H9 (cell line): Measurements from ENCODE around the gene TRPV5. TPM values are rescaled to one million over a fixed set of nuclear protein-coding genes. Genes with fewer than 3 reads are reported as not detected.

Experiments
- DNase-seq: peaks from one replicate; pipeline ENCODE4 v3.0.0-alpha.2; 2017
- H2AFZ ChIP-seq: one replicate; pipeline ENCODE4 v1.6.1; 2013; ENCODE audit warnings: mild to moderate bottlenecking, low read length, control low read depth, moderate library complexity
- H2AK5ac ChIP-seq: 2 replicates; pipeline ENCODE4 v1.6.1; 2013; ENCODE audit warnings: low read length, control low read depth, mixed read lengths; ENCODE audit not compliant: insufficient read length
- H2BK120ac ChIP-seq: one replicate; pipeline ENCODE4 v1.6.1; 2013; ENCODE audit warnings: low read depth, mild to moderate bottlenecking, low read length, control low read depth, inconsistent platforms; ENCODE audit not compliant: poor library complexity, severe bottlenecking
- H2BK12ac ChIP-seq: 2 replicates; pipeline ENCODE4 v1.6.1; 2013; ENCODE audit warnings: low read length, control low read depth, mixed read lengths, low read depth; ENCODE audit not compliant: insufficient read length
- H2BK15ac ChIP-seq: 2 replicates; pipeline ENCODE4 v1.6.1; 2013; ENCODE audit warnings: low read depth, low read length, control low read depth
- H2BK20ac ChIP-seq: one replicate; pipeline ENCODE4 v1.6.1; 2013; ENCODE audit warnings: low read depth, mild to moderate bottlenecking, low read length, control low read depth, inconsistent platforms; ENCODE audit not compliant: poor library complexity, severe bottlenecking
- H2BK5ac ChIP-seq: 2 replicates; pipeline ENCODE4 v1.6.1; 2013; ENCODE audit warnings: low read length, control low read depth, mixed read lengths; ENCODE audit not compliant: insufficient read length
- H3K14ac ChIP-seq: 2 replicates; pipeline ENCODE4 v1.6.1; 2013; ENCODE audit warnings: low read length, control low read depth; ENCODE audit not compliant: insufficient read depth
- H3K18ac ChIP-seq: 2 replicates; pipeline ENCODE4 v1.6.1; 2013; ENCODE audit warnings: low read depth, mild to moderate bottlenecking, mixed read lengths, low read length, control low read depth; ENCODE audit not compliant: insufficient read length
- H3K23ac ChIP-seq: 2 replicates; pipeline ENCODE4 v1.6.1; 2013; ENCODE audit warnings: low read length, control low read depth, mixed read lengths, low read depth; ENCODE audit not compliant: insufficient read length
- H3K23me2 ChIP-seq: 2 replicates; pipeline ENCODE4 v1.6.1; 2013; ENCODE audit warnings: low read depth, mild to moderate bottlenecking, mixed read lengths, low read length, control low read depth; ENCODE audit not compliant: insufficient read length, poor library complexity, severe bottlenecking
- H3K27ac ChIP-seq: 2 replicates; pipeline ENCODE4 v1.5.1; 2013; ENCODE audit warnings: low read length, control low read depth, mixed read lengths, low read depth; ENCODE audit not compliant: insufficient read length
- H3K27me3 ChIP-seq: 2 replicates; pipeline ENCODE4 v1.6.1; 2013; ENCODE audit warnings: low read length, control low read depth, inconsistent platforms; ENCODE audit not compliant: insufficient read depth
- H3K4ac ChIP-seq: 2 replicates; pipeline ENCODE4 v1.6.1; 2013; ENCODE audit warnings: low read depth, mild to moderate bottlenecking, control low read depth, inconsistent platforms, low read length, moderate library complexity
- H3K4me1 ChIP-seq: 2 replicates; pipeline ENCODE4 v1.6.1; 2013; ENCODE audit warnings: low read length, control low read depth, inconsistent platforms; ENCODE audit not compliant: insufficient read depth
- H3K4me2 ChIP-seq: 2 replicates; pipeline ENCODE4 v1.6.1; 2013; ENCODE audit warnings: low read length, control low read depth, mixed read lengths; ENCODE audit not compliant: insufficient read length, insufficient read depth
- H3K56ac ChIP-seq: 2 replicates; pipeline ENCODE4 v1.6.1; 2013; ENCODE audit warnings: low read depth, mild to moderate bottlenecking, mixed read lengths, low read length, control low read depth; ENCODE audit not compliant: insufficient read length
- H3K79me1 ChIP-seq: 2 replicates; pipeline ENCODE4 v1.6.1; 2013; ENCODE audit warnings: low read depth, mild to moderate bottlenecking, moderate library complexity, low read length, control low read depth, inconsistent platforms; ENCODE audit not compliant: insufficient read depth, poor library complexity, severe bottlenecking
- H3K79me2 ChIP-seq: 2 replicates; pipeline ENCODE4 v1.6.1; 2013; ENCODE audit warnings: low read length, control low read depth, inconsistent platforms; ENCODE audit not compliant: insufficient read depth
- H3K9ac ChIP-seq: 2 replicates; pipeline ENCODE4 v1.6.1; 2013; ENCODE audit warnings: low read length, control low read depth, mixed read lengths; ENCODE audit not compliant: insufficient read length; ENCODE audit errors: extremely low read depth
- H3K9me3 ChIP-seq: one replicate; pipeline ENCODE4 v1.6.1; 2013; ENCODE audit warnings: low read depth, low read length, inconsistent platforms; ENCODE audit not compliant: control insufficient read depth
- H3T11ph ChIP-seq: one replicate; pipeline ENCODE4 v1.6.1; 2013; ENCODE audit warnings: mild to moderate bottlenecking, low read length, control low read depth, inconsistent platforms
- H4K20me1 ChIP-seq: one replicate; pipeline ENCODE4 v1.6.1; 2013; ENCODE audit not compliant: control insufficient read depth, insufficient read length, insufficient read depth
- H4K5ac ChIP-seq: 2 replicates; pipeline ENCODE4 v1.6.1; 2013; ENCODE audit warnings: low read depth, mild to moderate bottlenecking, mixed read lengths, low read length, control low read depth; ENCODE audit not compliant: insufficient read length
- H4K8ac ChIP-seq: replicated peaks from 2 replicates; pipeline ENCODE4 v1.6.1; 2013; ENCODE audit warnings: low read length, control low read depth, mixed read lengths, low read depth; ENCODE audit not compliant: insufficient read length
- H4K91ac ChIP-seq: 2 replicates; pipeline ENCODE4 v1.6.1; 2013; ENCODE audit warnings: low read depth, mild to moderate bottlenecking, moderate library complexity, mixed read lengths, low read length, control low read depth; ENCODE audit not compliant: insufficient read length
- H3K27ac Mint-ChIP-seq, 3 experiments: 2 replicates in 2 of 3; 3 replicates in 1 of 3; pipeline ENCODE4 v1.8.0; 2020 to 2021; ENCODE audit warnings: mixed read lengths in 3 of 3, mild to moderate bottlenecking in 1 of 3, moderate library complexity in 1 of 3
- H3K27me3 Mint-ChIP-seq: 2 replicates; pipeline ENCODE4 v1.8.0; 2021; ENCODE audit warnings: low read depth, mild to moderate bottlenecking, moderate library complexity, mixed read lengths
- H3K36me3 Mint-ChIP-seq, 3 experiments: 2 replicates in 2 of 3; 3 replicates in 1 of 3; pipeline ENCODE4 v1.8.0; 2020 to 2021; ENCODE audit warnings: low read depth in 3 of 3, mixed read lengths in 3 of 3; ENCODE audit not compliant: insufficient read depth in 1 of 3
- H3K4me1 Mint-ChIP-seq, 2 experiments: 2 replicates each; pipeline ENCODE4 v1.8.0; 2020; ENCODE audit warnings: mixed read lengths in 2 of 2
- H3K4me3 Mint-ChIP-seq, 2 experiments: 2 replicates in 1 of 2; 3 replicates in 1 of 2; pipeline ENCODE4 v1.8.0; 2020 to 2021; ENCODE audit warnings: mild to moderate bottlenecking in 2 of 2, mixed read lengths in 2 of 2, moderate library complexity in 1 of 2
- H3K9me3 Mint-ChIP-seq, 2 experiments: 2 replicates in 1 of 2; 3 replicates in 1 of 2; pipeline ENCODE4 v1.8.0; 2020; ENCODE audit warnings: mild to moderate bottlenecking in 2 of 2, mixed read lengths in 2 of 2, moderate library complexity in 1 of 2
- WGBS: extraction: QIAGEN DNeasy Blood & Tissue Kit; methylation state at CpG from one replicate; pipeline ENCODE4 v1.1.7; 2013; ENCODE audit warnings: missing lambda C conversion rate, low lambda C conversion rate, mixed read lengths; ENCODE audit not compliant: insufficient read length; ENCODE audit errors: extremely low coverage; 5-methylcytosine and 5-hydroxymethylcytosine counted together
- total RNA-seq: library from RNA; stranded (reverse); gene quantifications from 2 replicates; pipeline ENCODE4 v1.2.1, GENCODE V29; 2021
- TF ChIP-seq, protein P1 (sequence below): fragments of 200-600 bp; sonication (generic); conservative IDR thresholded peaks from 3 replicates; pipeline ENCODE4 v1.8.0; 2021; ENCODE audit warnings: antibody characterized with exemption, mild to moderate bottlenecking

TRPV5 gene
- total RNA-seq, 1 experiment from 2014 or later, result not detected

DNA sequence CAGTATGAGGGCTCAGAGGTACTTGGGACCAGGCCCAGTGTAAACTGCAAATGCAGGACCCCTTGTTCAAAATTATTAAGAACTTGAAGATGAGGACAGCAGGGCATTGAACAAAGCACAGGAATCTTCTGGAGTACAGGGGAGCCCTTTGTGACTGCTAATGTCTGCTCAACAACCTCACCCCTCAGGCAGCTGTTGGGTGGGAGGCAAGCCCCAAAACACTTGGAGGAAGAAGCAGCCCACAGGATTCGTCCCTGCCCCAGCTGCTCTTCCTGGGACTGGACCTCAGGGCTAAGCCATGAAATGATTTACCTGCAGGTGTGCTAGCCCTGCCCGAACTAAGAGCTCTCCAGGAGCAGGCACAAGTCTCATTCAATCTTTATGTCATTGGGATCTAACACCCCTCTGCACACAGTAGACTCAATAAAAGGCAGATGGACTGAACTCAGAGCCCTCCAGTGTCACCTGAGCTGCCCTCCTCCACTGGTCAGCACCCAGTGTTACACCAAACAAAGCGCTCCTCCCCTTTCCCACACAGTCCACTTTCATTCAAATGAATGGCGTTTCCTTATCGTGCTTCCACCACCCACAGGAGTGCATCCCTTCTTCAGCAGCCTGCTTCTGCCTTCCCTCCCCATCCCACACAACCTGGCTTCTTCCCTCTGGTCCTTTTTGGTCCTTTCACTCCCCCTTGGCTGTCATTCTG is 1.0 kb downstream of the TRPV5 start:
- no peak overlapping the region for H4K8ac ChIP-seq
- no peaks in the 10 kb centered on the region; a peak in 1 of 7 replicates for H3K36me3 Mint-ChIP-seq
- no peak overlapping the region for H3K9ac ChIP-seq
- H3K4me3 Mint-ChIP-seq, result no peak overlapping the region
- no peak overlapping the region for H2BK20ac ChIP-seq
- H3K9me3 ChIP-seq, result no peaks in the 10 kb centered on the region
- no peaks in the 10 kb centered on the region for H4K20me1 ChIP-seq
- H3K23me2 ChIP-seq, result no peaks in the 10 kb centered on the region
- H3K27ac Mint-ChIP-seq, result peak overlapping the region in 1 of 3 experiments; percentile 36; a peak in 1 of 7 replicates
- H3K4me1 Mint-ChIP-seq, result peaks cover 9 to 11% of the 10 kb centered on the region in 2 experiments
- H3K79me2 ChIP-seq, result no peaks in the 10 kb centered on the region
- no peak overlapping the region for H2BK12ac ChIP-seq
- H3K56ac ChIP-seq, result no peak overlapping the region
- peaks cover 18% of the 10 kb centered on the region for H3K27me3 Mint-ChIP-seq
- DNase-seq, result no peak
- H3K18ac ChIP-seq, result no peak overlapping the region
- no peak overlapping the region for H3K23ac ChIP-seq
- H4K5ac ChIP-seq, result no peak overlapping the region
- no peak overlapping the region for H2AFZ ChIP-seq
- no peak overlapping the region for H2AK5ac ChIP-seq
- no peak overlapping the region for H3T11ph ChIP-seq
- TF ChIP-seq, protein P1, sequence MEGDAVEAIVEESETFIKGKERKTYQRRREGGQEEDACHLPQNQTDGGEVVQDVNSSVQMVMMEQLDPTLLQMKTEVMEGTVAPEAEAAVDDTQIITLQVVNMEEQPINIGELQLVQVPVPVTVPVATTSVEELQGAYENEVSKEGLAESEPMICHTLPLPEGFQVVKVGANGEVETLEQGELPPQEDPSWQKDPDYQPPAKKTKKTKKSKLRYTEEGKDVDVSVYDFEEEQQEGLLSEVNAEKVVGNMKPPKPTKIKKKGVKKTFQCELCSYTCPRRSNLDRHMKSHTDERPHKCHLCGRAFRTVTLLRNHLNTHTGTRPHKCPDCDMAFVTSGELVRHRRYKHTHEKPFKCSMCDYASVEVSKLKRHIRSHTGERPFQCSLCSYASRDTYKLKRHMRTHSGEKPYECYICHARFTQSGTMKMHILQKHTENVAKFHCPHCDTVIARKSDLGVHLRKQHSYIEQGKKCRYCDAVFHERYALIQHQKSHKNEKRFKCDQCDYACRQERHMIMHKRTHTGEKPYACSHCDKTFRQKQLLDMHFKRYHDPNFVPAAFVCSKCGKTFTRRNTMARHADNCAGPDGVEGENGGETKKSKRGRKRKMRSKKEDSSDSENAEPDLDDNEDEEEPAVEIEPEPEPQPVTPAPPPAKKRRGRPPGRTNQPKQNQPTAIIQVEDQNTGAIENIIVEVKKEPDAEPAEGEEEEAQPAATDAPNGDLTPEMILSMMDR, result no peak
- H2BK15ac ChIP-seq, result no peak overlapping the region
- H3K9me3 Mint-ChIP-seq, result peaks cover 0 to 3% of the 10 kb centered on the region in 2 experiments; a peak in 1 of 5 replicates
- H3K14ac ChIP-seq, result no peak overlapping the region; the same call in 1 of the 2 replicates
- H2BK120ac ChIP-seq, result no peak overlapping the region
- H3K27ac ChIP-seq, result no peak overlapping the region
- no peaks in the 10 kb centered on the region for H3K79me1 ChIP-seq
- H3K27me3 ChIP-seq, result no peaks in the 10 kb centered on the region
- H3K4me2 ChIP-seq, result no peak overlapping the region
- no peak overlapping the region for H3K4ac ChIP-seq
- H4K91ac ChIP-seq, result no peak overlapping the region
- H2BK5ac ChIP-seq, result no peak overlapping the region
- peaks cover 3% of the 10 kb centered on the region; the same call in 1 of the 2 replicates for H3K4me1 ChIP-seq
- WGBS, result no CpG with 5 or more reads among the region's 5 CpGs
